SH-SY5Y (cell line): Measurements from ENCODE around the gene CCR7.

ENCODE experiments used
- GATA2 ChIP-seq: IDR thresholded peaks from 2 replicates; pipeline ENCODE4 v1.6.1; 2011; ENCODE audit warnings: mild to moderate bottlenecking, low read depth, low read length
- GATA3 ChIP-seq: IDR thresholded peaks from 2 replicates; pipeline ENCODE4 v1.6.1; 2011; ENCODE audit warnings: low read depth, mild to moderate bottlenecking, low read length, moderate library complexity

- TF ChIP-seq GATA2 = no peak
- TF ChIP-seq GATA3 = no peak
Observed at GRCh38 chr17:40553694-40554534, 11.4 kb downstream of the CCR7 start.
